A172 (cell line): ENCODE data around the gene PSMD1. TPM values are rescaled to one million over a fixed set of nuclear protein-coding genes. Genes with fewer than 3 reads are reported as not detected.
A peak's percentile ranks its signal among the peaks of the same experiment; 100 is the strongest.
"Not testable (repeated sequence)": the region's sequence is repeated elsewhere in the genome, so short reads cannot be mapped to it uniquely, and the experiment has no call there.

Experiments
- DNase-seq: peaks from one replicate; pipeline ENCODE4 v3.0.0-alpha.2; 2015; ENCODE audit warnings: low spot score
- total RNA-seq: library from RNA; depleted of rRNA; stranded (reverse); fragments of >200 nt; shearing (Covaris generic); gene quantifications from 2 replicates; pipeline ENCODE4 v1.2.3, GENCODE V29; 2014; rRNA removed

The PSMD1 gene
- total RNA-seq, result 206 and 259 TPM in 2 replicates

- DNase-seq, result peak; percentile 92
These were observed at the start of gene PSMD1 for GRCh38 chr2:231056453-231057416. Gene PSMD1, plus strand, starts transcription at chr2:231056867. Its CDS starts 159 bp downstream, at chr2:231057026.

GRCh38 chr2:231007286-231008098 lies 49.2 kb upstream of the PSMD1 start:
- no peak for DNase-seq

GRCh38 chr2:231008131-231008530 lies 48.5 kb upstream of the PSMD1 start:
- DNase-seq, result no peak

- DNase-seq, result no peak
These were observed 47.3 kb upstream of the PSMD1 start for GRCh38 chr2:231009236-231009919.

GRCh38 chr2:231010201-231010730 lies 46.4 kb upstream of the PSMD1 start:
- no peak for DNase-seq

- DNase-seq, result no peak
These were observed 45.1 kb upstream of the PSMD1 start for GRCh38 chr2:231011526-231011925.

- no peak for DNase-seq
These were observed 44.2 kb upstream of the PSMD1 start for GRCh38 chr2:231012463-231012862.

GRCh38 chr2:231013820-231014219 lies 42.8 kb upstream of the PSMD1 start:
- no peak for DNase-seq

- no peak for DNase-seq
These were observed 41.2 kb upstream of the PSMD1 start for GRCh38 chr2:231015478-231015877.

- no peak for DNase-seq
These were observed 40.7 kb upstream of the PSMD1 start for GRCh38 chr2:231015926-231016325.

GRCh38 chr2:231016566-231017230 lies 40.0 kb upstream of the PSMD1 start:
- no peak for DNase-seq

GRCh38 chr2:231017231-231017598 lies 39.5 kb upstream of the PSMD1 start:
- DNase-seq, result peak; percentile 39

GRCh38 chr2:231018184-231018583 lies 38.5 kb upstream of the PSMD1 start:
- DNase-seq, result no peak

- DNase-seq, result not testable (repeated sequence)
These were observed 31.6 kb upstream of the PSMD1 start for GRCh38 chr2:231025059-231025458.

- DNase-seq, result no peak
These were observed 27.8 kb upstream of the PSMD1 start for GRCh38 chr2:231028889-231029288.

- no peak for DNase-seq
These were observed 27.1 kb upstream of the PSMD1 start for GRCh38 chr2:231029563-231029962.

- no peak for DNase-seq
These were observed 25.9 kb upstream of the PSMD1 start for GRCh38 chr2:231030725-231031124.

GRCh38 chr2:231032575-231033140 lies 24.0 kb upstream of the PSMD1 start:
- DNase-seq, result no peak

GRCh38 chr2:231033147-231034132 lies 23.2 kb upstream of the PSMD1 start:
- DNase-seq, result no peak
